ENCODE measurements around the gene RAD51AP2. TPM values are rescaled to one million over a fixed set of nuclear protein-coding genes. Genes with fewer than 3 reads are reported as not detected.
A peak's percentile ranks its signal among the peaks of the same experiment; 100 is the strongest.

RAD51AP2 gene
- total RNA-seq, 1 donor from 2014 or later, result 0.23 TPM

- Mint-ChIP-seq H3K27ac (ENCODE audit: unreplicated experiment) (peak within 1 kb of the TSS; percentile 94), H3K4me3 (peak within 1 kb of the TSS; percentile 90), H3K9me3 (no peaks in the 10 kb centered on the region), H3K27me3 (ENCODE audit: low read depth) (peaks cover 86% of the 10 kb centered on the region), H3K4me1 (peaks cover 21% of the 10 kb centered on the region), H3K36me3 (ENCODE audit: low read depth) (no peaks in the 10 kb centered on the region)
- peak; percentile 15 for TF ChIP-seq CTCF (conservative IDR thresholded peaks at IDR 0.05)
- peak; percentile 92 for DNase-seq (ENCODE audit: low read depth, low spot score)
Observed at GRCh38 chr2:17540093-17540812, 22.0 kb upstream of the RAD51AP2 start, which contains the start of gene VSNL1. VSNL1 (plus strand) TSS chr2:17540696; CDS start chr2:17592075, 51,379 bp downstream.

- H3K4me3 Mint-ChIP-seq, result peak overlapping the region; percentile 90
- no peak for TF ChIP-seq CTCF (conservative IDR thresholded peaks at IDR 0.05)
- peaks cover 89% of the 10 kb centered on the region for H3K27me3 Mint-ChIP-seq (ENCODE audit: low read depth)
- H3K4me1 Mint-ChIP-seq, result peaks cover 21% of the 10 kb centered on the region
- peak overlapping the region; percentile 94 for H3K27ac Mint-ChIP-seq (ENCODE audit: unreplicated experiment)
- H3K36me3 Mint-ChIP-seq (ENCODE audit: low read depth), result no peaks in the 10 kb centered on the region
- peak; percentile 14 for DNase-seq (ENCODE audit: low read depth, low spot score)
- no peaks in the 10 kb centered on the region for H3K9me3 Mint-ChIP-seq
Observed at GRCh38 chr2:17539611-17540092, 21.4 kb upstream of the RAD51AP2 start.

- no peak for TF ChIP-seq CTCF (conservative IDR thresholded peaks at IDR 0.05)
- peak overlapping the region; percentile 90 for H3K4me3 Mint-ChIP-seq
- no peaks in the 10 kb centered on the region for H3K9me3 Mint-ChIP-seq
- H3K4me1 Mint-ChIP-seq, result peaks cover 21% of the 10 kb centered on the region
- H3K27me3 Mint-ChIP-seq (ENCODE audit: low read depth), result peaks cover 85% of the 10 kb centered on the region
- no peaks in the 10 kb centered on the region for H3K36me3 Mint-ChIP-seq (ENCODE audit: low read depth)
- H3K27ac Mint-ChIP-seq (ENCODE audit: unreplicated experiment), result no peak overlapping the region
- peak; percentile 64 for DNase-seq (ENCODE audit: low read depth, low spot score)
Observed at GRCh38 chr2:17538844-17539554, 20.8 kb upstream of the RAD51AP2 start.

GRCh38 chr2:17538022-17538843 is 20.0 kb upstream of the RAD51AP2 start:
- no peak for TF ChIP-seq CTCF (conservative IDR thresholded peaks at IDR 0.05)
- H3K9me3 Mint-ChIP-seq, result no peaks in the 10 kb centered on the region
- H3K4me3 Mint-ChIP-seq, result peak overlapping the region; percentile 90
- H3K4me1 Mint-ChIP-seq, result peaks cover 21% of the 10 kb centered on the region
- H3K27me3 Mint-ChIP-seq (ENCODE audit: low read depth), result peaks cover 78% of the 10 kb centered on the region
- no peak for DNase-seq (ENCODE audit: low read depth, low spot score)
- H3K27ac Mint-ChIP-seq (ENCODE audit: unreplicated experiment), result no peak overlapping the region
- no peaks in the 10 kb centered on the region for H3K36me3 Mint-ChIP-seq (ENCODE audit: low read depth)

GRCh38 chr2:17536416-17536815 is 18.2 kb upstream of the RAD51AP2 start:
- H3K36me3 Mint-ChIP-seq (ENCODE audit: low read depth), result no peaks in the 10 kb centered on the region
- no peak overlapping the region for H3K27ac Mint-ChIP-seq (ENCODE audit: unreplicated experiment)
- no peak for TF ChIP-seq CTCF (conservative IDR thresholded peaks at IDR 0.05)
- no peaks in the 10 kb centered on the region for H3K9me3 Mint-ChIP-seq
- peaks cover 18% of the 10 kb centered on the region for H3K4me1 Mint-ChIP-seq
- peak overlapping the region; percentile 36 for H3K4me3 Mint-ChIP-seq
- H3K27me3 Mint-ChIP-seq (ENCODE audit: low read depth), result peaks cover 69% of the 10 kb centered on the region
- no peak for DNase-seq (ENCODE audit: low read depth, low spot score)
